HepG2 (cell line): ENCODE results near the gene SELENOM. TPM values are rescaled to one million over a fixed set of nuclear protein-coding genes. Genes with fewer than 3 reads are reported as not detected.

ENCODE experiments used
- ARNT ChIP-seq: fragments of 450-650 bp; IDR thresholded peaks from 2 replicates; pipeline ENCODE4 v1.6.1; 2017
- BRD4 ChIP-seq: sonication (generic); formaldehyde crosslinking; IDR thresholded peaks from 2 replicates; pipeline ENCODE4 v1.4.0; 2020; ENCODE audit warnings: missing genetic modification reagents
- CBX1 ChIP-seq: IDR thresholded peaks from one replicate; pipeline ENCODE4 v1.6.1; 2016; ENCODE audit warnings: antibody characterized with exemption, low read depth
- DMAP1 ChIP-seq: IDR thresholded peaks from 2 replicates; pipeline ENCODE4 v1.6.1; 2016
- EEA1 ChIP-seq: sonication (generic); formaldehyde crosslinking; IDR thresholded peaks from 2 replicates; pipeline ENCODE4 v1.5.1; 2020; ENCODE audit warnings: mild to moderate bottlenecking, missing genetic modification reagents, borderline replicate concordance
- FOXA1 ChIP-seq, 2 experiments: fragments of 450-650 bp in 1 of 2; sonication (generic) in 1 of 2; formaldehyde crosslinking in 1 of 2; IDR thresholded peaks; 2 replicates each; pipeline versions ENCODE4 v1.4.0 to v1.6.1; 2016 to 2020; ENCODE audit warnings: missing genetic modification reagents in 1 of 2
- GABPB1 ChIP-seq: IDR thresholded peaks from 2 replicates; pipeline ENCODE4 v1.6.1; 2016; ENCODE audit warnings: mild to moderate bottlenecking, missing genetic modification reagents, moderate library complexity, missing compliant biosample characterization
- GATAD2A ChIP-seq: IDR thresholded peaks from 2 replicates; pipeline ENCODE4 v1.6.1; 2016
- IKZF1 ChIP-seq: fragments of 450-650 bp; IDR thresholded peaks from 2 replicates; pipeline ENCODE4 v1.7.1; 2016
- IRF2 ChIP-seq: IDR thresholded peaks from 2 replicates; pipeline ENCODE4 v1.6.1; 2018; ENCODE audit warnings: missing genetic modification reagents, missing compliant biosample characterization
- JDP2 ChIP-seq: sonication (generic); formaldehyde crosslinking; IDR thresholded peaks from 2 replicates; pipeline ENCODE4 v1.8.1; 2022; ENCODE audit warnings: missing genetic modification reagents, borderline replicate concordance
- MED13 ChIP-seq: sonication (generic); formaldehyde crosslinking; IDR thresholded peaks from 2 replicates; pipeline ENCODE4 v1.5.0; 2020; ENCODE audit warnings: missing genetic modification reagents
- NFKB2 ChIP-seq: sonication (generic); formaldehyde crosslinking; IDR thresholded peaks from 2 replicates; pipeline ENCODE4 v1.4.0; 2020; ENCODE audit warnings: missing genetic modification reagents, borderline replicate concordance
- PPARG ChIP-seq: conservative IDR thresholded peaks from 2 replicates; pipeline ENCODE4 v1.6.1; 2016; ENCODE audit warnings: missing biosample characterization, missing genetic modification reagents
- SIX4 ChIP-seq: sonication (generic); formaldehyde crosslinking; IDR thresholded peaks from 2 replicates; pipeline ENCODE4 v1.4.0; 2020; ENCODE audit warnings: missing genetic modification reagents
- ZKSCAN1 ChIP-seq: fragments of 150-350 bp; IDR thresholded peaks from 2 replicates; pipeline ENCODE4 v1.6.1; 2014; ENCODE audit warnings: low read length
- ZNF124 ChIP-seq: sonication (generic); formaldehyde crosslinking; IDR thresholded peaks from 2 replicates; pipeline ENCODE4 v1.4.0; 2020; ENCODE audit warnings: missing genetic modification reagents
- ZNF253 ChIP-seq: sonication (generic); formaldehyde crosslinking; IDR thresholded peaks from 2 replicates; pipeline ENCODE4 v1.8.0; 2022; ENCODE audit warnings: mild to moderate bottlenecking, missing genetic modification reagents, borderline replicate concordance
- ZNF33B ChIP-seq: sonication (generic); formaldehyde crosslinking; IDR thresholded peaks from 2 replicates; pipeline ENCODE4 v1.5.1; 2020; ENCODE audit warnings: mild to moderate bottlenecking, missing genetic modification reagents
- ZNF343 ChIP-seq: sonication (generic); formaldehyde crosslinking; IDR thresholded peaks from 2 replicates; pipeline ENCODE4 v1.4.0; 2020; ENCODE audit warnings: mild to moderate bottlenecking, missing genetic modification reagents
- ZNF547 ChIP-seq: sonication (generic); formaldehyde crosslinking; IDR thresholded peaks from 2 replicates; pipeline ENCODE4 v1.5.1; 2020; ENCODE audit warnings: mild to moderate bottlenecking, missing genetic modification reagents
- ZNF674 ChIP-seq: sonication (generic); formaldehyde crosslinking; IDR thresholded peaks from 2 replicates; pipeline ENCODE4 v1.5.0; 2020; ENCODE audit warnings: low read depth, mild to moderate bottlenecking, missing genetic modification reagents
- ZNF724P ChIP-seq: sonication (generic); formaldehyde crosslinking; IDR thresholded peaks from 2 replicates; pipeline ENCODE4 v1.8.0; 2022; ENCODE audit warnings: missing genetic modification reagents, borderline replicate concordance
- ZNF746 ChIP-seq: sonication (generic); formaldehyde crosslinking; IDR thresholded peaks from 2 replicates; pipeline ENCODE4 v1.8.0; 2022; ENCODE audit warnings: mild to moderate bottlenecking, missing genetic modification reagents
- polyA plus RNA-seq, 8 experiments: library from polyadenylated mRNA; depleted of rRNA in 3 of 8; stranded (reverse) in 7 of 8; unstranded in 1 of 8; fragments of >200 nt; fragmentation: Illumina TruSeq in 4 of 8; extraction: Trizol in 4 of 8; gene quantifications; 2 replicates each; pipeline versions ENCODE4 v1.2.1 to v1.2.3, GENCODE V29; 2011 to 2016; ENCODE audit warnings: low read depth in 4 of 8, missing spikeins in 1 of 8, mixed read lengths in 1 of 8; ENCODE audit not compliant: insufficient read depth in 1 of 8
- total RNA-seq, 5 experiments: library from RNA; depleted of rRNA; stranded (reverse); fragments of >200 nt; fragmentation: Illumina TruSeq; extraction: Trizol; gene quantifications; 2 replicates each; pipeline ENCODE4 v1.2.3, GENCODE V29; 2016; ENCODE audit warnings: low read depth in 1 of 5
- TF ChIP-seq, protein P1 (sequence below): IDR thresholded peaks from 2 replicates; pipeline ENCODE4 v1.6.1; 2016; ENCODE audit warnings: mild to moderate bottlenecking
- TF ChIP-seq, protein P2 (sequence below): IDR thresholded peaks from 2 replicates; pipeline ENCODE4 v1.6.1; 2016; ENCODE audit warnings: mild to moderate bottlenecking, missing biosample characterization, missing genetic modification reagents
- TF ChIP-seq, protein P3 (sequence below): fragments of 450-650 bp; IDR thresholded peaks from 2 replicates; pipeline ENCODE4 v1.6.1; 2017
- TF ChIP-seq, protein P4 (sequence below): sonication (generic); formaldehyde crosslinking; IDR thresholded peaks from 2 replicates; pipeline ENCODE4 v1.4.0; 2020; ENCODE audit warnings: missing genetic modification reagents

SELENOM gene
- total and polyA plus RNA-seq, 2 of the 13 experiments (the other 11 are each of a cell fraction or from before 2014, with no cell fraction given), result 4.1 to 4.3 TPM

DNA sequence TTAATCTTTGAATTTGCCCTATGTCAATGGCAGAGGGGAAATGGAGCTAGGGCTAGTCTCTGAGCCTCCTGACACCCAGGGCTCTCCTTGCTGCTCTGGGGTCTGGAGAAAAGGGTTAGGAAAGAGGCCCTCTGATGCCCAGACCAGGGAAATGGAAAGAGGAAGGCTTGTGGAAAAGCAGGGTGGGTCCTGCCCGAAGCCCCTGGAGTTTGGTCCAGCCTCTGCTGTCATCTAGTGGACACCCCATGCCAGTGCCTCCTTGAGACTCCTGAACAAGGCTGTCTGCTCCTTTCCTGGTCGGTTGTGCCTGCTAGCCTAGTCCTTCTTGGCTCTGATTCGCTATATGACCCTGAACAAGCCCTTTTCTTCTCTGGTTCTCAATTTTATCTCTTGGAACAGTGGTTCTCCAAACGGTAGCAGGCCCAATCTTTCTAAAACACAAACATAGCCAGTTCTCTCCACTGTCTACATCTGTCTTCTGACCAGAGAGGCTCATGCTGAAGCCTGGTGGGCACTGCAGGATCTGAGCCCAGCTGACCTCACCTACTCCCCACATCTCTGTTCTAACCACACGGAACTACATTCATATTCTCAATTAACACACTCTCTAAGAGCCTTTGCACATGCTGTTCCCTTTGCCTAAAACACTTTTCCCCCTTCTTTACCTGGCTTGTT, 41.7 kb upstream of the SELENOM start (continued):
- TF ChIP-seq IRF2 (no peak), ARNT (no peak), GABPB1 (CRISPR knock-in tag) (no peak; the same call in 1 of the 2 replicates), PPARG (CRISPR knock-in tag) (peak; percentile 81), ZNF746 (no peak), ZNF724P (0 out of 2 replicates have a peak, but pooled peaks have one; percentile 37), ZNF124 (CRISPR knock-in tag) (no peak), SIX4 (CRISPR knock-in tag) (no peak), ZNF33B (no peak), ZNF547 (no peak), MED13 (CRISPR knock-in tag) (no peak), ZNF253 (CRISPR knock-in tag) (no peak), BRD4 (no peak), EEA1 (CRISPR knock-in tag) (no peak), DMAP1 (no peak), FOXA1 (IDR thresholded peaks at IDR 0.05) (no peak), FOXA1 (CRISPR knock-in tag; IDR thresholded peaks at IDR 0.05) (no peak), ZNF674 (CRISPR knock-in tag) (no peak), ZKSCAN1 (no peak), JDP2 (CRISPR knock-in tag) (no peak), CBX1 (no peak), ZNF343 (CRISPR knock-in tag) (no peak), GATAD2A (CRISPR knock-in tag) (peak; percentile 35; the same call in 1 of the 2 replicates), IKZF1 (no peak), NFKB2 (no peak)
- TF ChIP-seq, protein P1, sequence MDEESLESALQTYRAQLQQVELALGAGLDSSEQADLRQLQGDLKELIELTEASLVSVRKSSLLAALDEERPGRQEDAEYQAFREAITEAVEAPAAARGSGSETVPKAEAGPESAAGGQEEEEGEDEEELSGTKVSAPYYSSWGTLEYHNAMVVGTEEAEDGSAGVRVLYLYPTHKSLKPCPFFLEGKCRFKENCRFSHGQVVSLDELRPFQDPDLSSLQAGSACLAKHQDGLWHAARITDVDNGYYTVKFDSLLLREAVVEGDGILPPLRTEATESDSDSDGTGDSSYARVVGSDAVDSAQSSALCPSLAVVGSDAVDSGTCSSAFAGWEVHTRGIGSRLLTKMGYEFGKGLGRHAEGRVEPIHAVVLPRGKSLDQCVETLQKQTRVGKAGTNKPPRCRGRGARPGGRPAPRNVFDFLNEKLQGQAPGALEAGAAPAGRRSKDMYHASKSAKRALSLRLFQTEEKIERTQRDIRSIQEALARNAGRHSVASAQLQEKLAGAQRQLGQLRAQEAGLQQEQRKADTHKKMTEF, result 0 out of 2 replicates have a peak, but pooled peaks have one; percentile 21
- TF ChIP-seq, protein P2, sequence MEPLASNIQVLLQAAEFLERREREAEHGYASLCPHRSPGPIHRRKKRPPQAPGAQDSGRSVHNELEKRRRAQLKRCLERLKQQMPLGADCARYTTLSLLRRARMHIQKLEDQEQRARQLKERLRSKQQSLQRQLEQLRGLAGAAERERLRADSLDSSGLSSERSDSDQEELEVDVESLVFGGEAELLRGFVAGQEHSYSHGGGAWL, result no peak
- TF ChIP-seq, protein P3, sequence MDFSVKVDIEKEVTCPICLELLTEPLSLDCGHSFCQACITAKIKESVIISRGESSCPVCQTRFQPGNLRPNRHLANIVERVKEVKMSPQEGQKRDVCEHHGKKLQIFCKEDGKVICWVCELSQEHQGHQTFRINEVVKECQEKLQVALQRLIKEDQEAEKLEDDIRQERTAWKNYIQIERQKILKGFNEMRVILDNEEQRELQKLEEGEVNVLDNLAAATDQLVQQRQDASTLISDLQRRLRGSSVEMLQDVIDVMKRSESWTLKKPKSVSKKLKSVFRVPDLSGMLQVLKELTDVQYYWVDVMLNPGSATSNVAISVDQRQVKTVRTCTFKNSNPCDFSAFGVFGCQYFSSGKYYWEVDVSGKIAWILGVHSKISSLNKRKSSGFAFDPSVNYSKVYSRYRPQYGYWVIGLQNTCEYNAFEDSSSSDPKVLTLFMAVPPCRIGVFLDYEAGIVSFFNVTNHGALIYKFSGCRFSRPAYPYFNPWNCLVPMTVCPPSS, result no peak
- TF ChIP-seq, protein P4, sequence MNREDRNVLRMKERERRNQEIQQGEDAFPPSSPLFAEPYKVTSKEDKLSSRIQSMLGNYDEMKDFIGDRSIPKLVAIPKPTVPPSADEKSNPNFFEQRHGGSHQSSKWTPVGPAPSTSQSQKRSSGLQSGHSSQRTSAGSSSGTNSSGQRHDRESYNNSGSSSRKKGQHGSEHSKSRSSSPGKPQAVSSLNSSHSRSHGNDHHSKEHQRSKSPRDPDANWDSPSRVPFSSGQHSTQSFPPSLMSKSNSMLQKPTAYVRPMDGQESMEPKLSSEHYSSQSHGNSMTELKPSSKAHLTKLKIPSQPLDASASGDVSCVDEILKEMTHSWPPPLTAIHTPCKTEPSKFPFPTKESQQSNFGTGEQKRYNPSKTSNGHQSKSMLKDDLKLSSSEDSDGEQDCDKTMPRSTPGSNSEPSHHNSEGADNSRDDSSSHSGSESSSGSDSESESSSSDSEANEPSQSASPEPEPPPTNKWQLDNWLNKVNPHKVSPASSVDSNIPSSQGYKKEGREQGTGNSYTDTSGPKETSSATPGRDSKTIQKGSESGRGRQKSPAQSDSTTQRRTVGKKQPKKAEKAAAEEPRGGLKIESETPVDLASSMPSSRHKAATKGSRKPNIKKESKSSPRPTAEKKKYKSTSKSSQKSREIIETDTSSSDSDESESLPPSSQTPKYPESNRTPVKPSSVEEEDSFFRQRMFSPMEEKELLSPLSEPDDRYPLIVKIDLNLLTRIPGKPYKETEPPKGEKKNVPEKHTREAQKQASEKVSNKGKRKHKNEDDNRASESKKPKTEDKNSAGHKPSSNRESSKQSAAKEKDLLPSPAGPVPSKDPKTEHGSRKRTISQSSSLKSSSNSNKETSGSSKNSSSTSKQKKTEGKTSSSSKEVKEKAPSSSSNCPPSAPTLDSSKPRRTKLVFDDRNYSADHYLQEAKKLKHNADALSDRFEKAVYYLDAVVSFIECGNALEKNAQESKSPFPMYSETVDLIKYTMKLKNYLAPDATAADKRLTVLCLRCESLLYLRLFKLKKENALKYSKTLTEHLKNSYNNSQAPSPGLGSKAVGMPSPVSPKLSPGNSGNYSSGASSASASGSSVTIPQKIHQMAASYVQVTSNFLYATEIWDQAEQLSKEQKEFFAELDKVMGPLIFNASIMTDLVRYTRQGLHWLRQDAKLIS (CRISPR knock-in tag), result no peak
